Epithelial cell of proximal tubule (primary cell): Measurements from ENCODE around the gene MRPS9. TPM values are rescaled to one million over a fixed set of nuclear protein-coding genes. Genes with fewer than 3 reads are reported as not detected.

Source experiments
- DNase-seq: peaks from one replicate; pipeline ENCODE4 v3.0.0-alpha.2; 2011; ENCODE audit warnings: low read depth
- H3K4me3 ChIP-seq: 2 replicates; pipeline ENCODE4 v1.5.1; 2011; ENCODE audit warnings: low read depth, mild to moderate bottlenecking, low read length
- total RNA-seq: library from RNA; depleted of rRNA; stranded (reverse); fragments of >200 nt; gene quantifications from 2 replicates; pipeline ENCODE4 v1.2.3, GENCODE V29; 2015
- TF ChIP-seq, protein P1 (sequence below): conservative IDR thresholded peaks from 2 replicates; pipeline ENCODE4 v1.5.1; 2012; ENCODE audit warnings: low read depth, mild to moderate bottlenecking, low read length

MRPS9 gene
- total RNA-seq, 1 donor from 2014 or later: 34.7 TPM

DNA sequence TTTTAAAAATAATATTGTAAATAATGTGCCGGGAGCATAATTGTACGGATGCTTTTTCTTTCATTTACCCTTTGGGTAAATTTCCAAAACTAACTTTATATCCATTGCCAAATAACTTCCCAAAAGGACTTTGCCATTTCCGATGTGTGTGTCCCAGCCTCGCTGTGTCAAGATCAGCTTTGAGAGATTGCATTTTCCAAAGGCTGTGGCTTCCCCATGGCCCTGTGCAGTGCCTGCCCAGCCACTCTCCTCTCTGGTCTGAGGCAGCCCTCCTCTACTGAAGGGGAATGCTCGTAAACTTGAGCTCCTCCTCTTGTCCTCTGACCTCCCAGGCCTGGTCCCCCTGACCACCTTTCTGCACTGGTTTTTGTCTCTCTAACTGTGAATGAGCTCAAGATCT is 78.5 kb downstream of the MRPS9 start:
- no peak for DNase-seq
- no peak overlapping the region for H3K4me3 ChIP-seq
- TF ChIP-seq, protein P1, sequence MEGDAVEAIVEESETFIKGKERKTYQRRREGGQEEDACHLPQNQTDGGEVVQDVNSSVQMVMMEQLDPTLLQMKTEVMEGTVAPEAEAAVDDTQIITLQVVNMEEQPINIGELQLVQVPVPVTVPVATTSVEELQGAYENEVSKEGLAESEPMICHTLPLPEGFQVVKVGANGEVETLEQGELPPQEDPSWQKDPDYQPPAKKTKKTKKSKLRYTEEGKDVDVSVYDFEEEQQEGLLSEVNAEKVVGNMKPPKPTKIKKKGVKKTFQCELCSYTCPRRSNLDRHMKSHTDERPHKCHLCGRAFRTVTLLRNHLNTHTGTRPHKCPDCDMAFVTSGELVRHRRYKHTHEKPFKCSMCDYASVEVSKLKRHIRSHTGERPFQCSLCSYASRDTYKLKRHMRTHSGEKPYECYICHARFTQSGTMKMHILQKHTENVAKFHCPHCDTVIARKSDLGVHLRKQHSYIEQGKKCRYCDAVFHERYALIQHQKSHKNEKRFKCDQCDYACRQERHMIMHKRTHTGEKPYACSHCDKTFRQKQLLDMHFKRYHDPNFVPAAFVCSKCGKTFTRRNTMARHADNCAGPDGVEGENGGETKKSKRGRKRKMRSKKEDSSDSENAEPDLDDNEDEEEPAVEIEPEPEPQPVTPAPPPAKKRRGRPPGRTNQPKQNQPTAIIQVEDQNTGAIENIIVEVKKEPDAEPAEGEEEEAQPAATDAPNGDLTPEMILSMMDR: no peak

DNA sequence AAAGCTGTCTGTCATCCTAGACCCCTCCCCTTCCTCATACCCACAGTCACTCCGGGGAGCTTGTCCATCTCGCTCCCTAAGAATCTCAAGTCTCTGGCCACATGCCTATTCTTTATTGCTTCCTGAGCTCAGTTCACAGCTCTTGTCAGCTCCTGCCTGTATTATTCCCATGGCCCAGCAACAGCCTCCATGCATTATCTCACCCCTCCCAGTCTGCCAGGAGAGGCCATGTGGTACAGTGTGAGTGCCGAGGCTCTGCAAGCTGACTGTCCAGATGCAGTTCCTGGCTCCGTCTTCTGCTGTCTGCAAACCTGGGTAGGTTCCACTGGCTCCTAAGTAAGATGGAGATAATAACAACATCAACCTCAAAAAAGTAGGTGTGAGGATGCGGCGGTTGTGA is 79.7 kb downstream of the MRPS9 start:
- no peak overlapping the region for H3K4me3 ChIP-seq
- no peak for DNase-seq
- TF ChIP-seq, protein P1: no peak

DNA sequence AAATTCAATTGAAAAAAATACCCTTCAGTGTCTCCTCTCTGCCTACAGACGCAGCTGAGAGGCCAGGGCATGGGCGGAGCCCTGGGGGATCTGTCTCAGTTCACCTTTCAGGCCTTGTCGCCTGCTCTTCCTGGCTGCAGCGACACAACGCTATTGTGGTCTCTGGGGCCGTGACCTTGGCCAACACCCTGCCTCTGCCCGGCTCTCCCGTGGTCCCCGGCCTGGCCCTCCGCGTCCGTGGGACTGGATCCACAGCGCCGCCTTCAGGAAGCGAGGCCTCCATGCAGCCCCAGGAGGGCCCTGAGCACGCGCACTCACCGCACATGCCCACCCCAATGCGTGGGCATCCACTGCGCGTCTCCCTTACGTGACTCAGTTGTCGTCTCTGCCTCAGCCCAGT is 81.1 kb downstream of the MRPS9 start:
- DNase-seq: no peak
- H3K4me3 ChIP-seq: no peak overlapping the region
- TF ChIP-seq, protein P1: no peak

DNA sequence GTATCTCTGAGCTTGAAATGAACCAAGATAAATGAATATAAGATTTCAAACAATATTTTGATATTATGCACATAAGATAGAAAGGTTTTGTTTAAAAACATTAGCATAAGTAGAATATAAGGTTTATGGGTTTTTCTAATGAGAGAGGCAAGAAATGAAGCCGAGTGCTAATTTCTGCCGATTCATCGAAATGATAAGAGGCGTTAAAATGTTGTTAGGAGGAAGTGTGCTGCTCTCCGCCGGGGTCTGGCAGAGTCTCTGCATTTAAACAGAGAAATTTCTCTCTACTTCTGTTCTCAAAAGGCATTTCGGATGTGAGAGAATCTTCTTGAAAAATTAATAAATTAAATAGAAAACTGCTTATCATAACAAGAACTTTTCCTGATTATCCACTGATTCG is 83.6 kb downstream of the MRPS9 start:
- H3K4me3 ChIP-seq: no peak overlapping the region
- no peak for DNase-seq
- TF ChIP-seq, protein P1: no peak

DNA sequence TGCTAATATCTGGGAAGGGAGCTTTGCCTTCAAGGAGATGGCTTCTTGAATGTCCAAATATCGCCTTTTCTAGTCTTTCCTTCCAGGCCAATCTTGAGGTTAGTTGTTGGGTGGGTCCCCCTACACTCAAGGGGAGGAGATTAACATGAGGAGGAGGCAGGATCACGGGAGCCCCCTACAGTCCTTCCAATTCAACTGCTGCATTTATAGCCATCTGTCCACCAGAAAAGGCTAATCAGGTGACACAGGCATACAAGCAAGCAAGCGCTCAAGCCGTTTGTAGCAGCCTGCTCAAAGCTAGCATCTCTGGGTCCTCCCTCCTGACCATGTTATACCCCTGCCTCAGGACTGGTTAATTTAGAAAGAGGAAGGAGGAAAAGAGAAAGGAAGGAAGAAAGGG is 87.6 kb downstream of the MRPS9 start:
- DNase-seq: no peak
- no peak overlapping the region for H3K4me3 ChIP-seq
- TF ChIP-seq, protein P1: no peak

DNA sequence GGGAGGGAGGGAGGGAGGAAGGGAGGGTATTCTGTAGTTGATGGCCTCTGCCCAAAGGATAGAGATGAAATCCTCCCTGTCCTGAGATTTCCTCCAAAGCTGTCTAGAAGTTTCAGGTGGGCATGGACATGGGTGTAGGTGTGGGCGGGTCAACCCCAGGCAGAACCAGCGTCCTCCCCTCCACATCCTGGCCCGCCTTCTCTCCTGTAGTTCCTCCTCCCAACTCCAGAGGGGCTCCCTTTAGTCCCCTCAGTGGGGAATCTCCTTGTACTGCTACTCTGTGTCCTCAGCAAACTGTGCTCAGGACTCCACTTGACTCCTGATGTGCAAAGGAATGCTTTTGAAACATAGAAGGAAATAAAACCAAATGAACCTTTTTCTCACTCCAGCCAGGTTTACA is 88.1 kb downstream of the MRPS9 start:
- no peak for DNase-seq
- TF ChIP-seq, protein P1: no peak

DNA sequence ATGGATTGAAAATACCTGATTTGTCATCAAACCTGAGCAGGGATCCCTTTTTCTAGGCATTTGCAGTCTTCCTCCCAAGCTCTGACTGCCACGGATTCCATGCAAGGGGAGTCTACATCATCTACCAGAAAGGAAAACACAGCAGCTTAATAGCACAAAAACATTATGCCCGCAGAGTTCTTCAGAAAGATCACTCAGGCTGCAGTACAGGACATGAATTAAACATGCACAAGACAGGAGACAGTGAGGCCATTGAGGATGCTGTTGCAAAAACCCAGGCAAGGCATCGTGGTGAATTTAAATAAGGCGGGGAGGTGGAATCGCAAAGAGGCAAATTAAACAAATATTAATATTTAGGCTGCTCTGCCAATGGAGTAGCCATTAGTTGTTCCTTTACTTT is 88.5 kb downstream of the MRPS9 start:
- TF ChIP-seq, protein P1: no peak
- DNase-seq: no peak
- H3K4me3 ChIP-seq: no peak overlapping the region

More for the DNA sequence above, 88.1 kb downstream of the MRPS9 start:
- no peak overlapping the region for H3K4me3 ChIP-seq
